ENCODE data around the gene SLC8A1. TPM values are rescaled to one million over a fixed set of nuclear protein-coding genes. Genes with fewer than 3 reads are reported as not detected.

Gene SLC8A1
- total RNA-seq, 1 donor from 2014 or later = 34.8 TPM

DNA sequence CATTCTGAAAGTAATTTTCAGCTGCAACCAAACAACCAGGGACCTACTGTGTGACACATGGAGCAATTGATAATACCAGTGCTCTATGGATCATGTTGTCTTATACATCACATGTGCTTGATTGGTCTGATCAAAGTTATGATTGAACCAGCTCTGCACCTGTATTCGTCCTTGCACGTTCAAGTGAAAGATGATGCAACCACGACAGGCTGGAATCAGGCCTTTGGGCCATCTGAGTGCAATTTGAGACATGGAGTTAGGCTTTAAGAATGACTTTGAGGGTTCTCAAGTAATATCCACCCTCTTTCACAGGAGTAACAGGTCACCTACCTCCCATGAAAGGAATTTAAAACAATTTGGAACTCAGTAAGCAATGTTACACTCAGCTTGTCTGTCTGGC is 165.2 kb downstream of the SLC8A1 start:
- Histone ChIP-seq H3K36me3 (ENCODE audit: insufficient read depth, low read length) (no peaks in the 10 kb centered on the region), H3K27me3 (ENCODE audit: insufficient read depth, low read length) (no peaks in the 10 kb centered on the region), H3K9ac (ENCODE audit: low read length) (no peak overlapping the region), H3K4me2 (ENCODE audit: low read length) (no peak overlapping the region), H3K4me3 (ENCODE audit: insufficient read depth, low read depth, low read length) (no peak overlapping the region), H2AFZ (ENCODE audit: low read depth, low read length) (no peak overlapping the region), H3K27ac (ENCODE audit: low read depth, low read length) (no peak overlapping the region), H3K4me1 (ENCODE audit: insufficient read depth, low read length) (peaks cover 5% of the 10 kb centered on the region), H4K20me1 (ENCODE audit: insufficient read depth, low read length) (no peaks in the 10 kb centered on the region), H3K9me3 (ENCODE audit: insufficient read depth, low read depth, low read length) (no peaks in the 10 kb centered on the region), H3K79me2 (ENCODE audit: insufficient read depth, low read length) (no peaks in the 10 kb centered on the region)
- Mint-ChIP-seq H3K9me3 (ENCODE audit: unreplicated experiment) (no peaks in the 10 kb centered on the region), H3K4me3 (ENCODE audit: unreplicated experiment) (no peak overlapping the region), H3K27ac (ENCODE audit: unreplicated experiment) (no peak overlapping the region), H3K36me3 (ENCODE audit: low read depth, unreplicated experiment) (no peaks in the 10 kb centered on the region), H3K27me3 (ENCODE audit: low read depth, unreplicated experiment) (no peaks in the 10 kb centered on the region), H3K4me1 (ENCODE audit: low read depth, unreplicated experiment) (peaks cover 40% of the 10 kb centered on the region)
- no peak for TF ChIP-seq EZH2 (IDR thresholded peaks at IDR 0.05; ENCODE audit: insufficient read depth, low read length)
- no peak for TF ChIP-seq CTCF (IDR thresholded peaks at IDR 0.05; ENCODE audit: insufficient read depth, low read depth, low read length)
- DNase-seq (ENCODE audit: low read depth) = no peak
- FAIRE-seq = peak; percentile 32

GRCh38 chr2:40285391-40285790 is 166.5 kb downstream of the SLC8A1 start:
- Mint-ChIP-seq H3K27me3 (ENCODE audit: low read depth, unreplicated experiment) (no peaks in the 10 kb centered on the region), H3K27ac (ENCODE audit: unreplicated experiment) (no peak overlapping the region), H3K9me3 (ENCODE audit: unreplicated experiment) (no peaks in the 10 kb centered on the region), H3K36me3 (ENCODE audit: low read depth, unreplicated experiment) (no peaks in the 10 kb centered on the region), H3K4me3 (ENCODE audit: unreplicated experiment) (no peak overlapping the region), H3K4me1 (ENCODE audit: low read depth, unreplicated experiment) (peaks cover 49% of the 10 kb centered on the region)
- Histone ChIP-seq H3K27ac (ENCODE audit: low read depth, low read length) (no peak overlapping the region), H3K79me2 (ENCODE audit: insufficient read depth, low read length) (no peaks in the 10 kb centered on the region), H3K27me3 (ENCODE audit: insufficient read depth, low read length) (no peaks in the 10 kb centered on the region), H3K36me3 (ENCODE audit: insufficient read depth, low read length) (no peaks in the 10 kb centered on the region), H4K20me1 (ENCODE audit: insufficient read depth, low read length) (no peaks in the 10 kb centered on the region), H3K9ac (ENCODE audit: low read length) (no peak overlapping the region), H3K4me1 (ENCODE audit: insufficient read depth, low read length) (peaks cover 17% of the 10 kb centered on the region), H3K9me3 (ENCODE audit: insufficient read depth, low read depth, low read length) (no peaks in the 10 kb centered on the region), H3K4me3 (ENCODE audit: insufficient read depth, low read depth, low read length) (no peak overlapping the region), H3K4me2 (ENCODE audit: low read length) (no peak overlapping the region), H2AFZ (ENCODE audit: low read depth, low read length) (no peak overlapping the region)
- TF ChIP-seq EZH2 (IDR thresholded peaks at IDR 0.05; ENCODE audit: insufficient read depth, low read length) (no peak), CTCF (IDR thresholded peaks at IDR 0.05; ENCODE audit: insufficient read depth, low read depth, low read length) (no peak)
- DNase-seq (ENCODE audit: low read depth) (peak; percentile 79), FAIRE-seq (peak; percentile 76)

GRCh38 chr2:40284797-40285196 is 167.1 kb downstream of the SLC8A1 start:
- no peaks in the 10 kb centered on the region for H3K9me3 ChIP-seq (ENCODE audit: insufficient read depth, low read depth, low read length)
- H3K79me2 ChIP-seq (ENCODE audit: insufficient read depth, low read length) = no peaks in the 10 kb centered on the region
- no peaks in the 10 kb centered on the region for H3K36me3 ChIP-seq (ENCODE audit: insufficient read depth, low read length)
- no peak overlapping the region for H3K27ac ChIP-seq (ENCODE audit: low read depth, low read length)
- H3K4me3 Mint-ChIP-seq (ENCODE audit: unreplicated experiment) = no peak overlapping the region
- no peak overlapping the region for H3K9ac ChIP-seq (ENCODE audit: low read length)
- H3K27ac Mint-ChIP-seq (ENCODE audit: unreplicated experiment) = no peak overlapping the region
- no peaks in the 10 kb centered on the region for H3K9me3 Mint-ChIP-seq (ENCODE audit: unreplicated experiment)
- no peak for DNase-seq (ENCODE audit: low read depth)
- no peaks in the 10 kb centered on the region for H3K27me3 ChIP-seq (ENCODE audit: insufficient read depth, low read length)
- H3K27me3 Mint-ChIP-seq (ENCODE audit: low read depth, unreplicated experiment) = no peaks in the 10 kb centered on the region
- peaks cover 17% of the 10 kb centered on the region for H3K4me1 ChIP-seq (ENCODE audit: insufficient read depth, low read length)
- no peaks in the 10 kb centered on the region for H4K20me1 ChIP-seq (ENCODE audit: insufficient read depth, low read length)
- FAIRE-seq = peak; percentile 55
- no peaks in the 10 kb centered on the region for H3K36me3 Mint-ChIP-seq (ENCODE audit: low read depth, unreplicated experiment)
- no peak overlapping the region for H2AFZ ChIP-seq (ENCODE audit: low read depth, low read length)
- no peak for TF ChIP-seq CTCF (IDR thresholded peaks at IDR 0.05; ENCODE audit: insufficient read depth, low read depth, low read length)
- TF ChIP-seq EZH2 (IDR thresholded peaks at IDR 0.05; ENCODE audit: insufficient read depth, low read length) = no peak
- no peak overlapping the region for H3K4me3 ChIP-seq (ENCODE audit: insufficient read depth, low read depth, low read length)
- H3K4me2 ChIP-seq (ENCODE audit: low read length) = no peak overlapping the region
- H3K4me1 Mint-ChIP-seq (ENCODE audit: low read depth, unreplicated experiment) = peaks cover 53% of the 10 kb centered on the region

Measured in astrocyte (in vitro differentiated cells and primary cell).